ENCODE measurements around the gene MPPED2. TPM values are rescaled to one million over a fixed set of nuclear protein-coding genes. Genes with fewer than 3 reads are reported as not detected.
"Not testable (repeated sequence)": the region's sequence is repeated elsewhere in the genome, so short reads cannot be mapped to it uniquely, and the experiment has no call there.

The MPPED2 gene
- total RNA-seq, 1 donor = 5.1 TPM

GRCh38 chr11:30579415-30580175 lies 6.6 kb downstream of the MPPED2 start:
- DNase-seq (ENCODE audit: low read depth in 2 of 3, low spot score in 2 of 3) = no peak

DNA sequence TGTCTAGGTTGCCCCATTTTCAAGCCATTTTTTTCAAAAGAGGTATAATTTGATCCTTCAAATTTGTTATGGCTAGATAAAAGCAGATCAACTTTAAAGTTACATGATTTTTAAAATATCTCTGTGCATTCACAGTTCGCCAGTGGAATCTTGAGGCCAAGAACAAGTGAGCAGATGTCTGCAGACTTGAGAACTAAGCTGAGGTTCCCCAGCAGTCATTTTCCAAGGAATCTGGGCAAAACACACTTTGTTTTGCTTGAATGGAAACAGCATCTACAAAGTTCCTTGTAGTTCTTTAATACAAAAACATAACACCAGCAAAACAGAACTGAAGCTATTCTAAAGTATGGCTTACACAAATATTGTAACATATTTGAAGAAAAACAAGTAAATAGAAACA lies 7.7 kb downstream of the MPPED2 start:
- no peak for DNase-seq (ENCODE audit: low read depth in 2 of 3, low spot score in 2 of 3)

DNA sequence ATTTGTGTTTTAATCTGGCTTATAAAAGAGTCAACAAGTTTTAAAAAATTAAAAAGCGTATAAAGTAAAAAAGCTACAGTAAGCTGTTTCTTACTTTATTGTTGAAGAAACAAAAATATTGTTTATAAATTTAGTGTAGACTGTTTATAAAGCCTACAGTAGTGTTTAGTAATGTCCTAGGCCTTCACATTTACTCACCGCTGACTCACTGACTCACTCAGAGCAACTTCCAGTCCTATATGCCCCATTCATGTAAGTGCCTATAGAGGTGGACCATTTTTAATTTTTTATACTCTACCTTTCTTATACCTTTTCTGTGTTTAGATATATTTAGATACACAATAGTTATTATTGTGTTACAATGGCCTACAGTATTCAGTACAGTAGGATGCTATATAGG lies 12.2 kb downstream of the MPPED2 start:
- no peak for DNase-seq (ENCODE audit: low read depth in 2 of 3, low spot score in 2 of 3)

DNA sequence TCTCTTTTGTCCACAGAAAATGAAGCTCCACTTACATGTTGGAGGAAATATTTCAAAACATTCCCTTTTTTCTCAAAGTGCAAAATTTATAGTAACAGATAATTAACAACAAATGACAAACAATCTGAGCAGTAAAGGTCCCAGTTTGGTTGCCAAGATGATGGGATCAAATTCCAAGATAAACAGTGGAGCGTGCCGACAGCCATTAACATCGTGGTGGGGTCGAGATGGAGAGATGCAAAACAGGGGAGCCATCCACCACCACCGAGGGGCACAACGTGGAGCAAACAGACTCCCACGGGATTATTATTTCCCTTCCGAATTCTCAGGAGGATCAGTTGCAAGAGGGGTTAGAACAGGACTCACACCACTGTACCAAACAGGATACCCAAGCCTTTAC lies 17.2 kb downstream of the MPPED2 start:
- DNase-seq (ENCODE audit: low read depth in 2 of 3, low spot score in 2 of 3) = no peak

DNA sequence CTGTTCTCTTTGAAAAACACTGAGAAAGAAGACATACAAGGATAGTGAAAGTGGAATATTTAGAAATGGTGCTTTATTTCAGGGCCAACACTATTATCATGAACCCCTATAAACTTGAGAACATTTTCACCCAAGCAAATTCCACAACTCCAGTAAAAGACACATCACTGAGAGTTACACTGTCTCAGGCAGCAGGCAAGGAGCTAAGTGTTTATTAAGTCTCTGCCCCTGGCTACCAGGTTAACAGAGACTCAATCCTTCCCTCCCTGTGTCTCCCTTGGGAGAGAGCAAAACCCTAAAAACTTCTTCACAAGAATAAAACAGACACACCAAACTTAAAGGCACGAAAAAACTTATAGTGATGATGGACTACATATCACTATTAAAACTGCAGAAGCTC lies 18.5 kb downstream of the MPPED2 start:
- DNase-seq (ENCODE audit: low read depth in 2 of 3, low spot score in 2 of 3) = no peak

GRCh38 chr11:30567120-30567519 lies 19.0 kb downstream of the MPPED2 start:
- DNase-seq (ENCODE audit: low read depth in 2 of 3, low spot score in 2 of 3) = no peak

DNA sequence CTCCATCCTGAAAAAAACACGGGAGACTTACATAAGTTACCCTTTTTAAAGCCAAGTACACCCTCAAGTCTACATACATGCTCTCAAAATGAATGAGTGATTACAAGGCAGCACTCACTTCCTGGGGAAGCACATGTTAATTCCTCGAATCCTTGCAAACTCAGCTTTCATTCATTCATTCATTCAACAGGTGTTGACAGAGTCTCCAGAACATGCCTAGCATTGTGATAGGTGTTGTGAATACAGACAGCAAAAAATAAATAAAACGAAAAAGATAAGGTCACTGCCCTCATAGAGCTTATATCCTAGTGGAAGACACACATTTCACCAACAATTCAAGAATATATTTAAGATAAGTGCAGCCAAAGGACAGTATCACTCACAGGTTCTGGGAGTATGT lies 19.7 kb downstream of the MPPED2 start:
- no peak for DNase-seq (ENCODE audit: low read depth in 2 of 3, low spot score in 2 of 3)

DNA sequence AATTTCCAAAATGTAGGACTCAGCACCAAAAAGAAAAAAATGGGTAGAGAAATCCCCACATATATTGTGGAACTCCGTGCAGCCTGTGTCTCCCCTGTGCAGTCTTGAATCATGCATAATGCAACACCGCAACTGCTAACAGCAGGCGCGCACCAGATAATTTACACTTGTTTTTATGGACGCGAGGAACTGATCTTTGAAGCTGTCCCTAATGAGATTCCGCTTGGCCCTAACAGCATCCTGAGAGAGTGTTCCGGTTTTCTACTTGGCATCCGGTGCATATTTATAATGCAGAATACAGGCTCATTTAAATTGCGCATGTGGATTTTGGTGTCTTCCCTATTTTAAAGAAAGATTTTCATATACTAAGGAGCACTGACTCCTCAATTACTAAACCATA lies 21.1 kb downstream of the MPPED2 start:
- no peak for DNase-seq (ENCODE audit: low read depth in 2 of 3, low spot score in 2 of 3)

DNA sequence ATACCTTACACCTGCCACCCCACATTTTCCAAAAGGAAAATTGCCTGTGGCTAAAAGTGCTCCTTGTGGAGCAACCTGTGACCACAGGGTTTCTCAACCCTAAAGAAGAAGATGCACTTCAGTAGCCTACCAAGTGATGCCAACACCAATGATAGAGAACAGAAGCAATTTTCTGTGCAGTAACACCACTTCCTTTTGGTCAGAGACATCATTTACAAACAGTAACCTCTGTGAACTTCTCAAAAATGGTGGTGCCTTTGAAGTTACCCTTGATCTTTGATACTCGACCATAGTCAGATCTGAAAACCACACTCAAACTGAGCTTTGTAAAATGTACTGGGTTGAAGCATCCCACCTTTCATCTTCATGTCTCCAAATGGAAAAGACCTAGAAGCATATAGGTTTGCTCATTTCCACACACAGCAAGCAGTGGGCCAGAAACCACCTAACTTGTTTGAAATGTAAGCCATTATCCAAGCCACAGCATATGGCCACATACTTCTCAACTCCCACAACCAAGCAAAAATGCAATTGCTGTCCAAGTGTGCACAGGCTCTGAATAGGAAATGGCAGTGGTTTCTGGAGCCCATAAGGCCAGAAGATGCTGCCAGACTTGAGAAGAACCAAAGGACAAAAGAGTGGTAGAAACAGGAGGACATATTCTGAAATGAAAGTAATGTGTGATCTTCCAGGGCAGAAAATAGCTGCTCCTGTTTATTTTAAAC lies 24.3 kb downstream of the MPPED2 start:
- peak in 1 of 3 donors; percentile 8 for DNase-seq (ENCODE audit: low read depth in 2 of 3, low spot score in 2 of 3)

DNA sequence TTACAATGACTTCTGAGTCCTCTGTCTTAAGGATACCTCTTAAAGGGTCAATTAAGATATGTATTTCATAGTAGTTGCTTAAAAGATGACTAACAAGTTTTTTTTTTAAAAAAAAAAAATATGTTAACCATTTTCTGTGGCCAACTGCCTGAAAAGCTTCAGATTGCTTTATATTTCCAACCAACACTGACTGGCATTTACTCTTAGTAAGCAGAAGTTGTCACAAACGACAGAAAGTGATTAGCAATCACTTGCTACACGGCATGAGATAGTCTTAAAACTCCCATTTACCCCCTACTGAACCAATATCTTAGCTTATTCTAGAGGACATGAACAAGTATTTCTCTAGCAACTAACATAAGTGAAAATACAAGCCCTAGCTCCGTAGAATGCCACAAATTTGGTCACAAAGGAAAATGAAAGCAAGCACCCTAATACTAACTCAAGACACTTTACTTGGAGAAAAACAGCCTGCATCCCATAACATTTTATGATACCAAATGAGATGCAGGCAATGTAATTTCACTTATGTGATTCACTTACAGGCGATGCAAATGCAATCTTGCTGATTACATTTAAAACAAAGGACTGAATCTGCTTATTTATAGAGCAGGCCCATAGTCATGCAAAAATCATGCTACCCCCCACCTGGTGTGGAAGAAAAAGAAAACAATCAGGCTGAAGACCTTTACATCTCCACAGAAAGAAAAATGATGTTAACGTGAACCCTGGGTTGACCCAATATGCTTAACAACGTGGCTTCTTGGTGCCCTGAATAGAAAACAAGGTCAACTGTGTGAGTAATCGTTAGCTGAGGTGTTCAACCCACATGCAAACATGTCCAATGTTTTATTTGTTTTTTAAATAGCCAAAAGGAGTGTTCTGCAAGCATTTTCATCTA lies 25.7 kb downstream of the MPPED2 start:
- DNase-seq (ENCODE audit: low read depth in 2 of 3, low spot score in 2 of 3) = peak in 2 of 3 donors; percentile 14 to 55

- DNase-seq (ENCODE audit: low read depth in 2 of 3, low spot score in 2 of 3) = no peak
Measured at GRCh38 chr11:30559004-30559403, 27.1 kb downstream of the MPPED2 start.

- DNase-seq (ENCODE audit: low read depth in 2 of 3, low spot score in 2 of 3) = not testable (repeated sequence)
Measured at GRCh38 chr11:30554587-30554986, 31.6 kb downstream of the MPPED2 start.

DNA sequence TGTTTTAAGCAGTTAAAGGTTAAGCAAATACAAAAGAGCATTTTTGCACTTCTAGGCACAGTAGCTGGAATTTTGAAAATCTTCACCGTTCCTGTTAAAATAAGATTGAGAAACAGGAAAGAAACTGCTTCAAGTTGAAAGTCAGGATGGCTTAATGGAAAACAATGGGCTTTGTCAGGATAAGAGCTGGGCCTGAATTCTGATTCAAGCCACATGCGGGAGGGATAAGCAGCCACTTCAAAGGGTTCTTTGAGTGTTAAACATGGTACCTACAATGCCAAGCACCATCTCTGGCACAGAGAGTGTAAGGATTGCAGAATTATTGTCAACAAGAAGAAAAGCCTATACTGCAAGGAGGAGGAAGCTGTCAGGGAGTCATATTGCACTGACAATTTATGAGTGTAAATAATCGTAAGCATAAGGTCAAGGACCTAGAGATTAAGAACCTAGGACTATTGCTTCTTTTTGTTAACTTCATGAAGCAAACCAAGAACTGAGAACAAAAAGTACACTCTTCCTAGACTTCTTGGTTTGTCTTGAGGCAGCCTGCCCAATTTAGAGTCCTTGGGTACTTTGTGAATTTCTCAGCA lies 32.5 kb downstream of the MPPED2 start:
- DNase-seq (ENCODE audit: low read depth in 2 of 3, low spot score in 2 of 3) = no peak

GRCh38 chr11:30552839-30553238 lies 33.3 kb downstream of the MPPED2 start:
- DNase-seq (ENCODE audit: low read depth in 2 of 3, low spot score in 2 of 3) = no peak

DNA sequence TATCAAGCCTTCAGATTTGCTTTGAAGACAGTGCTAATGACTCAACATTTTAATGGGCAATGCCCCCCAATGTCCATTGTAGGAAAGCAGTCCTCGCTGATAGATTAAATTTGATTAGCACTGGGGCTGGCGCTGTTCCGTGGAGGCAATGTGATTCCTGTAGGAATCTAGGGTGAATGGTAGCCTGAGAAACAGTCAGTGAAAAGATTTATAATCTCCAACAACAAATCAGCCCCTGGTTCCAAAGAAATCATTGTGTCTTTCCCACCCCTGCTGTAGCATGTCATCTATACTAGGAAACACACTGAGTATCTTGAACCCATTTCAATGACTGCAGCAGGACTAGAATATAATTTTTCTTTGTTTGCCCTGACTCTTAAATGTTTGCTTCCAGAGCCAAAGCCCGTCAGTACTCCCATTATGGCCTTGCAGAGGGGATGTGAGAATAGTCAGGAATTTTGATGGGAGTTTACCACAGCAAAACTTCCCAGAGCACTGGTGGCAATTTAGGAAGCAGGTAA lies 36.1 kb downstream of the MPPED2 start:
- DNase-seq (ENCODE audit: low read depth in 2 of 3, low spot score in 2 of 3) = no peak

DNA sequence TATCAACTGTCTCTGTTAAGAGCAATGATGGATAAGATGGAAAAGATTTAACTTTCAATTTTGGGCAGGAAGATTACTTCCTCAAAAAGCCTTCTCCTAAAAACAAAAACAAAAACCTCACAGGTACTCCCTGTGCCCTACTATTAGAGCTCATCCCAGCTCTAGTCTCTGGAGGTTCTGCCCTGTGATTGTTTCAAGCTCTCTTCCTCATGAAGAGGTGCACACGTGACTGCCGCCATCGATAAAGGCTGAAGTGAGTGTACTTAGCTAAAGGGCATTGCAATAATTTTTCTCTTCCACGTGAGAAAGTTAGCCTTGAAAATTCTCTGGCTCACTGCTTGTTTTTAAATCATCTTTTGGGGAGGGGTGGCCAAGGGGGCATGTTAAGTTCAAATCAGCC lies 36.6 kb downstream of the MPPED2 start:
- no peak for DNase-seq (ENCODE audit: low read depth in 2 of 3, low spot score in 2 of 3)

DNA sequence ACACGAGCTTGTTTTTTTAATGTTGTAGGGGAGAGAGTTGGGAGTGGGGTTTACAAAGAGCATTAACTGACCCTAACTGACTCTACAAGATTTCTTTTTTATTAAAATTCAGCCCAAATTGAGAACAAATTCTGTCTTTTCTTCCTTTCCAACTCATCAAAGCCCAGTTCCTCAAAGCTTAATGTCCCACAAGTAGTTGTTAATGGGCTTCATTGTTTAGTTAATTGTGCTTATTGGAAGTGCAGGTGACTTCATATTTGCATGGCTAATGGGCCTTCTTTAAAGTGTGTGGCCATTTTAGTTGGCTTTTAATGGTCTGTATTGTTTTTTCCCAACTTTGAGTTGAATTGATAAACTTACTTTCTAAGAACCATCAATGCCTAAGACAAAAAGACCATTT lies 39.8 kb downstream of the MPPED2 start:
- DNase-seq (ENCODE audit: low read depth in 2 of 3, low spot score in 2 of 3) = no peak

GRCh38 chr11:30545507-30545906 lies 40.6 kb downstream of the MPPED2 start:
- DNase-seq (ENCODE audit: low read depth in 2 of 3, low spot score in 2 of 3) = no peak

- DNase-seq (ENCODE audit: low read depth in 2 of 3, low spot score in 2 of 3) = no peak
Measured at GRCh38 chr11:30543066-30543465, 43.1 kb downstream of the MPPED2 start.

- DNase-seq (ENCODE audit: low read depth in 2 of 3, low spot score in 2 of 3) = no peak
Measured at GRCh38 chr11:30540781-30541180, 45.4 kb downstream of the MPPED2 start.

DNA sequence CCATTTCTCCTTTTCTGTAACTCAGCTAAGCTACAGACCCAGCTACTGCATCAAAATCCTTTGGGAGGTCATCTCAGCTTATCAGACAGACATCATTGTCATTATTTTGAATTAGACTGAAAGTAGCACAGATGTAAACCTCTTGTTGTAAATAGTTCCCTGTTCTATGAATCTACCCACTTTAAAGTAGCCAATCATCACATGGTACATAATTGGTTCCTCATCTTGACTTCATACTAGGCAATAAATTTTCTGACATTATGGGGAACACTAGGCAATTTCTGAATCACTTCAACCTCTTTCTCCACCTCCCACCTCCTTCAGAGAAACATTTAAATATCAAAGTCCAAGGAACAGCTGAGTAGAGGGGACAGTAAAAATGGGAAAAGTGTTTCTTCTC lies 47.9 kb downstream of the MPPED2 start:
- peak in 1 of 3 donors; percentile 30 for DNase-seq (ENCODE audit: low read depth in 2 of 3, low spot score in 2 of 3)
